K562 (cell line): Measurements from ENCODE around the gene EXOSC2. TPM values are rescaled to one million over a fixed set of nuclear protein-coding genes. Genes with fewer than 3 reads are reported as not detected.

Source experiments
- BRF1 ChIP-seq: IDR thresholded peaks from 3 replicates; pipeline ENCODE4 v1.6.1; 2011; ENCODE audit warnings: borderline replicate concordance, mild to moderate bottlenecking; ENCODE audit not compliant: insufficient read length; ENCODE audit errors: extremely low read depth
- CEBPG ChIP-seq, 3 experiments: fragments of 200-800 bp in 1 of 3; sonication (Bioruptor generic) in 1 of 3; sonication (generic) in 1 of 3; formaldehyde crosslinking in 1 of 3; IDR thresholded peaks in 2 of 3; conservative IDR thresholded peaks in 1 of 3; 2 replicates each; pipeline versions ENCODE4 v1.6.1 to v1.8.0; 2016 to 2022; ENCODE audit warnings: missing compliant biosample characterization in 2 of 3, missing genetic modification characterization in 2 of 3, mild to moderate bottlenecking in 1 of 3, missing genetic modification reagents in 1 of 3
- FOXJ2 ChIP-seq: fragments of 200-800 bp; sonication (Bioruptor generic); IDR thresholded peaks from 2 replicates; pipeline ENCODE4 v1.6.1; 2016; ENCODE audit warnings: missing genetic modification characterization, missing compliant biosample characterization
- GTF3C2 ChIP-seq: IDR thresholded peaks from 3 replicates; pipeline ENCODE4 v1.6.1; 2011; ENCODE audit warnings: borderline replicate concordance, mild to moderate bottlenecking, moderate library complexity; ENCODE audit not compliant: insufficient read length; ENCODE audit errors: extremely low read depth
- HINFP ChIP-seq: fragments of 450-650 bp; conservative IDR thresholded peaks from 2 replicates; pipeline ENCODE4 v1.6.1; 2016; ENCODE audit warnings: missing genetic modification characterization, low read depth, mild to moderate bottlenecking, control low read depth, missing compliant biosample characterization
- MAX ChIP-seq: sonication (generic); formaldehyde crosslinking; IDR thresholded peaks from 2 replicates; pipeline ENCODE4 v1.9.0; 2022; ENCODE audit warnings: mild to moderate bottlenecking, missing genetic modification reagents
- NCOA6 ChIP-seq: fragments of 450-650 bp; IDR thresholded peaks from 2 replicates; pipeline ENCODE4 v1.6.1; 2017; ENCODE audit warnings: mild to moderate bottlenecking
- NFIC ChIP-seq: fragments of 450-650 bp; IDR thresholded peaks from 2 replicates; pipeline ENCODE4 v1.6.1; 2017; ENCODE audit warnings: mild to moderate bottlenecking, inconsistent platforms
- NRF1 ChIP-seq, 2 experiments: fragments of 450-650 bp; IDR thresholded peaks in 1 of 2; conservative IDR thresholded peaks in 1 of 2; 2 replicates each; pipeline ENCODE4 v1.6.1; 2014; ENCODE audit warnings: mild to moderate bottlenecking in 2 of 2
- RCOR1 ChIP-seq, 2 experiments: IDR thresholded peaks; 2 replicates each; pipeline ENCODE4 v1.6.1; 2012; ENCODE audit warnings: low read depth in 2 of 2, low read length in 2 of 2, borderline replicate concordance in 1 of 2, improper control_type of control experiment in 1 of 2
- STAT5B ChIP-seq: fragments of 250-450 bp; sonication (Bioruptor Pico); IDR thresholded peaks from 2 replicates; pipeline ENCODE4 v1.8.0; 2021; ENCODE audit warnings: mild to moderate bottlenecking, inconsistent platforms
- USF1 ChIP-seq: sonication (generic); formaldehyde crosslinking; IDR thresholded peaks from 2 replicates; pipeline ENCODE4 v1.9.0; 2022; ENCODE audit warnings: mild to moderate bottlenecking, missing genetic modification reagents
- USF2 ChIP-seq: sonication (generic); formaldehyde crosslinking; IDR thresholded peaks from 2 replicates; pipeline ENCODE4 v1.5.0; 2020; ENCODE audit warnings: missing genetic modification reagents
- ZBTB1 ChIP-seq: sonication (generic); formaldehyde crosslinking; IDR thresholded peaks from 2 replicates; pipeline ENCODE4 v1.8.1; 2023; ENCODE audit warnings: missing genetic modification reagents, low read depth, mild to moderate bottlenecking, borderline replicate concordance
- ZFX ChIP-seq: sonication (generic); formaldehyde crosslinking; IDR thresholded peaks from 2 replicates; pipeline ENCODE4 v1.8.0; 2022; ENCODE audit warnings: mild to moderate bottlenecking, missing genetic modification reagents, moderate library complexity
- ZNF12 ChIP-seq: sonication (generic); formaldehyde crosslinking; IDR thresholded peaks from 2 replicates; pipeline ENCODE4 v1.4.0; 2020; ENCODE audit warnings: mild to moderate bottlenecking, missing genetic modification reagents
- ZNF212 ChIP-seq: fragments of 450-650 bp; formaldehyde crosslinking; IDR thresholded peaks from 2 replicates; pipeline ENCODE4 v1.4.0; 2020; ENCODE audit warnings: mild to moderate bottlenecking
- ZNF263 ChIP-seq: sonication (generic); formaldehyde crosslinking; IDR thresholded peaks from 2 replicates; pipeline ENCODE4 v1.8.0; 2022; ENCODE audit warnings: mild to moderate bottlenecking, missing genetic modification reagents, borderline replicate concordance
- ZNF830 ChIP-seq: fragments of 250-450 bp; sonication (Bioruptor Pico); IDR thresholded peaks from 2 replicates; pipeline ENCODE4 v1.5.0; 2021; ENCODE audit warnings: mild to moderate bottlenecking
- polyA plus RNA-seq, 8 experiments: library from polyadenylated mRNA; depleted of rRNA in 4 of 8; stranded (reverse) in 5 of 8; unstranded in 3 of 8; fragments of >200 nt; fragmentation: Nextera tagmentation in 2 of 8; fragmentation: Illumina TruSeq in 1 of 8; extraction: Ambion mirVana in 2 of 8; extraction: Trizol in 1 of 8; gene quantifications; 2 replicates each; pipeline versions ENCODE4 v1.2.1 to v1.2.3, GENCODE V29; 2011 to 2014; ENCODE audit warnings: inconsistent platforms in 1 of 8, missing spikeins in 1 of 8
- total RNA-seq, 7 experiments: library from RNA; depleted of rRNA in 6 of 7; stranded (reverse); fragments of >200 nt in 6 of 7; fragmentation: Illumina TruSeq in 2 of 7; extraction: Trizol in 2 of 7; gene quantifications; 2 replicates each; pipeline versions ENCODE4 v1.2.1 to v1.2.3, GENCODE V29; 2011 to 2021; ENCODE audit warnings: low replicate concordance in 1 of 7

Gene EXOSC2
- total and polyA plus RNA-seq, 9 of the 15 experiments (the other 6 are each of a cell fraction or from before 2014, with no cell fraction given), result 46.0 to 101 (median 77.6) TPM

- TF ChIP-seq BRF1 (no peak), NRF1 (conservative IDR thresholded peaks at IDR 0.05 in 1 of 2, IDR thresholded peaks at IDR 0.05 in 1 of 2) (peak; percentile 97), ZBTB1 (CRISPR knock-in tag) (no peak; the same call in 1 of the 2 replicates), GTF3C2 (no peak), USF2 (CRISPR knock-in tag) (no peak; the same call in 1 of the 2 replicates), HINFP (tag) (no peak), MAX (peak; percentile 99), STAT5B (no peak), USF1 (CRISPR knock-in tag) (peak; percentile 82), RCOR1 (IDR thresholded peaks at IDR 0.05; ENCODE audit: borderline replicate concordance in 1 of 2, low read depth in 2 of 2, low read length in 2 of 2) (no peak; a peak in 1 of 4 replicates), ZNF12 (CRISPR knock-in tag) (0 out of 2 replicates have a peak, but pooled peaks have one; percentile 28), NFIC (peak; percentile 45; the same call in 1 of the 2 replicates), ZFX (CRISPR knock-in tag) (peak; percentile 61), CEBPG (CRISPR knock-in tag; IDR thresholded peaks at IDR 0.05) (peak; percentile 61; the same call in 1 of the 2 replicates), CEBPG (tag; conservative IDR thresholded peaks at IDR 0.05 in 1 of 2, IDR thresholded peaks at IDR 0.05 in 1 of 2) (no peak), FOXJ2 (tag) (no peak), ZNF263 (CRISPR knock-in tag) (peak; percentile 45; the same call in 1 of the 2 replicates), ZNF212 (CRISPR knock-in tag) (no peak), ZNF830 (CRISPR knock-in tag) (no peak), NCOA6 (peak; percentile 78)
Observed at GRCh38 chr9:130680836-130681768, 12.5 kb upstream of the EXOSC2 start (continued).
